ENCODE results near the gene CCM2. TPM values are rescaled to one million over a fixed set of nuclear protein-coding genes. Genes with fewer than 3 reads are reported as not detected.
"Not testable (repeated sequence)": the region's sequence is repeated elsewhere in the genome, so short reads cannot be mapped to it uniquely, and the experiment has no call there.

CCM2 gene
- polyA plus RNA-seq, 1 donor from 2014 or later, result 25.8 TPM

DNA sequence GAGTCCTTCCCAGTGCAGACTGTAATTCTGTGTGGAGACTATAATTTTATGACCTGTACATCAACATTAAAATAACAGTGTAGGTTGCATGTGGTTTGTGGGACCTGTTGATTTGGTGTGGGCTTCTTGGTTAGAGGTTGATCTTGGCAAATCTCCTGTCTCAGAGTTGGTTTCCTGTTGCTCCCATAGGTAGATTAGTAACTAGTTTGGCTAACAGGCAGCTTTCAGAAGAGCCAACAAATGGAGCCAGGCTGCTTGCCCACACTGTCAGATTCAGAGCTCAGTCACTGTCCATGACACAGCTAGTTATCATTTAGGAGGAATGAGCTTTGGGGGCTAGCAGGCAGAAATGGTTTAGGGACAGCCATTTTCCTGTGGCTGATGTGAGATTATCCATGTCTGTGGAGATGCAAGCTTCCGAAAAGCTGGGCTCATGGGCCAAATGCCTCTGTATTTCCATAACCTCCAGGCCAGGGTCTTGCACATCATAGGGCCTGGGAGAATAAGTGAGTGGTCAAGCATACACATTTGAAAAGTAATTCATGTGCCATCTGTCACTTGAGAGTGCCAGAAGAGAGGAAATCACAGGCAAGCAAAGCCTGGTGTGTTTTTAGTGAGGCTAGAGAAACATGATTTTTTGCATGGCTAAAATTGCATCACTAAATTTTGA lies 33.4 kb downstream of the CCM2 start:
- H3K9me2 ChIP-seq (ENCODE audit: insufficient read depth, low read length), result no peaks in the 10 kb centered on the region
- H3F3A ChIP-seq (ENCODE audit: insufficient read depth, low read length, poor library complexity, severe bottlenecking), result no peaks in the 10 kb centered on the region
- TF ChIP-seq, protein P1, sequence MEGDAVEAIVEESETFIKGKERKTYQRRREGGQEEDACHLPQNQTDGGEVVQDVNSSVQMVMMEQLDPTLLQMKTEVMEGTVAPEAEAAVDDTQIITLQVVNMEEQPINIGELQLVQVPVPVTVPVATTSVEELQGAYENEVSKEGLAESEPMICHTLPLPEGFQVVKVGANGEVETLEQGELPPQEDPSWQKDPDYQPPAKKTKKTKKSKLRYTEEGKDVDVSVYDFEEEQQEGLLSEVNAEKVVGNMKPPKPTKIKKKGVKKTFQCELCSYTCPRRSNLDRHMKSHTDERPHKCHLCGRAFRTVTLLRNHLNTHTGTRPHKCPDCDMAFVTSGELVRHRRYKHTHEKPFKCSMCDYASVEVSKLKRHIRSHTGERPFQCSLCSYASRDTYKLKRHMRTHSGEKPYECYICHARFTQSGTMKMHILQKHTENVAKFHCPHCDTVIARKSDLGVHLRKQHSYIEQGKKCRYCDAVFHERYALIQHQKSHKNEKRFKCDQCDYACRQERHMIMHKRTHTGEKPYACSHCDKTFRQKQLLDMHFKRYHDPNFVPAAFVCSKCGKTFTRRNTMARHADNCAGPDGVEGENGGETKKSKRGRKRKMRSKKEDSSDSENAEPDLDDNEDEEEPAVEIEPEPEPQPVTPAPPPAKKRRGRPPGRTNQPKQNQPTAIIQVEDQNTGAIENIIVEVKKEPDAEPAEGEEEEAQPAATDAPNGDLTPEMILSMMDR (IDR thresholded peaks at IDR 0.05; ENCODE audit: poor library complexity, severe bottlenecking), result no peak
- TF ChIP-seq EZH2 (IDR thresholded peaks at IDR 0.05; ENCODE audit: borderline replicate concordance, insufficient read depth, low read length, poor library complexity, severe bottlenecking) (no peak), TAF1 (IDR thresholded peaks at IDR 0.05; ENCODE audit: low read depth) (no peak), EP300 (conservative IDR thresholded peaks at IDR 0.05; ENCODE audit: poor library complexity, severe bottlenecking) (no peak), RAD21 (conservative IDR thresholded peaks at IDR 0.05) (no peak), POLR2AphosphoS5 (IDR thresholded peaks at IDR 0.05) (no peak), SMC3 (conservative IDR thresholded peaks at IDR 0.05; ENCODE audit: poor library complexity) (no peak), MXI1 (conservative IDR thresholded peaks at IDR 0.05; ENCODE audit: poor library complexity, severe bottlenecking) (no peak)
- TF ChIP-seq, protein P2, sequence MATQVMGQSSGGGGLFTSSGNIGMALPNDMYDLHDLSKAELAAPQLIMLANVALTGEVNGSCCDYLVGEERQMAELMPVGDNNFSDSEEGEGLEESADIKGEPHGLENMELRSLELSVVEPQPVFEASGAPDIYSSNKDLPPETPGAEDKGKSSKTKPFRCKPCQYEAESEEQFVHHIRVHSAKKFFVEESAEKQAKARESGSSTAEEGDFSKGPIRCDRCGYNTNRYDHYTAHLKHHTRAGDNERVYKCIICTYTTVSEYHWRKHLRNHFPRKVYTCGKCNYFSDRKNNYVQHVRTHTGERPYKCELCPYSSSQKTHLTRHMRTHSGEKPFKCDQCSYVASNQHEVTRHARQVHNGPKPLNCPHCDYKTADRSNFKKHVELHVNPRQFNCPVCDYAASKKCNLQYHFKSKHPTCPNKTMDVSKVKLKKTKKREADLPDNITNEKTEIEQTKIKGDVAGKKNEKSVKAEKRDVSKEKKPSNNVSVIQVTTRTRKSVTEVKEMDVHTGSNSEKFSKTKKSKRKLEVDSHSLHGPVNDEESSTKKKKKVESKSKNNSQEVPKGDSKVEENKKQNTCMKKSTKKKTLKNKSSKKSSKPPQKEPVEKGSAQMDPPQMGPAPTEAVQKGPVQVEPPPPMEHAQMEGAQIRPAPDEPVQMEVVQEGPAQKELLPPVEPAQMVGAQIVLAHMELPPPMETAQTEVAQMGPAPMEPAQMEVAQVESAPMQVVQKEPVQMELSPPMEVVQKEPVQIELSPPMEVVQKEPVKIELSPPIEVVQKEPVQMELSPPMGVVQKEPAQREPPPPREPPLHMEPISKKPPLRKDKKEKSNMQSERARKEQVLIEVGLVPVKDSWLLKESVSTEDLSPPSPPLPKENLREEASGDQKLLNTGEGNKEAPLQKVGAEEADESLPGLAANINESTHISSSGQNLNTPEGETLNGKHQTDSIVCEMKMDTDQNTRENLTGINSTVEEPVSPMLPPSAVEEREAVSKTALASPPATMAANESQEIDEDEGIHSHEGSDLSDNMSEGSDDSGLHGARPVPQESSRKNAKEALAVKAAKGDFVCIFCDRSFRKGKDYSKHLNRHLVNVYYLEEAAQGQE (IDR thresholded peaks at IDR 0.05; ENCODE audit: borderline replicate concordance), result no peak
- no peaks in the 10 kb centered on the region for H3K27me3 ChIP-seq (ENCODE audit: insufficient read depth, low read depth, low read length)
- no peak overlapping the region for H3K4me3 ChIP-seq (ENCODE audit: low read length)
- H3K27ac ChIP-seq (ENCODE audit: low read length), result no peak overlapping the region
- H4K20me1 ChIP-seq (ENCODE audit: insufficient read depth), result no peaks in the 10 kb centered on the region
- H3K4me2 ChIP-seq (ENCODE audit: low read length), result no peak overlapping the region
- H3K79me2 ChIP-seq (replicated peaks; ENCODE audit: insufficient read depth, low read length), result no peaks in the 10 kb centered on the region
- H3K9me3 ChIP-seq (ENCODE audit: low read length), result no peaks in the 10 kb centered on the region
- H3K9ac ChIP-seq (ENCODE audit: low read length), result no peak overlapping the region
- no peak overlapping the region for H2AFZ ChIP-seq (ENCODE audit: low read depth, low read length)
- no peaks in the 10 kb centered on the region for H3K36me3 ChIP-seq (ENCODE audit: insufficient read depth, low read length)

DNA sequence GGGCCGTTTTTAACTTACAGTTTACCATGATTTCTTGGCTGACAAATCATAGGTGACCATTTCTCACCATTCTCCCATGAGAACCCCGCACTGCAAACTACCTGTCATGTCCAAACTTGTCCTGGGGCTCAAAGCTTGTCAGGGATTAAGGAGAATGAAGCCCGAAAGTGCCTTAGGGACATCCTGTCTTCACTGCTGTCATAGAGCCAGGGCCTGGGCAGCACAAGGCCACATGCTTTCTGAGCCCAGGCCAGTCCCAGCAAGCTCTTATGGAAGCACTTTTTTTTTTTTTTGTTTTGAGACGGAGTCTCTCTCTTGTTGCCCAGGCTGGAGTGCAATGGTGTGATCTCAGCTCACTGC lies 33.9 kb downstream of the CCM2 start:
- no peaks in the 10 kb centered on the region for H3K36me3 ChIP-seq (ENCODE audit: insufficient read depth, low read length)
- H3K4me2 ChIP-seq (ENCODE audit: low read length), result no peak overlapping the region
- no peaks in the 10 kb centered on the region for H3K9me3 ChIP-seq (ENCODE audit: low read length)
- no peak overlapping the region for H3K9ac ChIP-seq (ENCODE audit: low read length)
- H3K27ac ChIP-seq (ENCODE audit: low read length), result no peak overlapping the region
- TF ChIP-seq TAF1 (IDR thresholded peaks at IDR 0.05; ENCODE audit: low read depth) (no peak), RAD21 (conservative IDR thresholded peaks at IDR 0.05) (no peak), POLR2AphosphoS5 (IDR thresholded peaks at IDR 0.05) (no peak), MXI1 (conservative IDR thresholded peaks at IDR 0.05; ENCODE audit: poor library complexity, severe bottlenecking) (no peak), SMC3 (conservative IDR thresholded peaks at IDR 0.05; ENCODE audit: poor library complexity) (no peak), EZH2 (IDR thresholded peaks at IDR 0.05; ENCODE audit: borderline replicate concordance, insufficient read depth, low read length, poor library complexity, severe bottlenecking) (no peak), EP300 (conservative IDR thresholded peaks at IDR 0.05; ENCODE audit: poor library complexity, severe bottlenecking) (no peak)
- TF ChIP-seq, protein P2 (IDR thresholded peaks at IDR 0.05; ENCODE audit: borderline replicate concordance), result no peak
- TF ChIP-seq, protein P1 (IDR thresholded peaks at IDR 0.05; ENCODE audit: poor library complexity, severe bottlenecking), result no peak
- H3K4me3 ChIP-seq (ENCODE audit: low read length), result no peak overlapping the region
- H3K27me3 ChIP-seq (ENCODE audit: insufficient read depth, low read depth, low read length), result no peaks in the 10 kb centered on the region
- H3K79me2 ChIP-seq (replicated peaks; ENCODE audit: insufficient read depth, low read length), result no peaks in the 10 kb centered on the region
- no peak overlapping the region for H2AFZ ChIP-seq (ENCODE audit: low read depth, low read length)
- H3F3A ChIP-seq (ENCODE audit: insufficient read depth, low read length, poor library complexity, severe bottlenecking), result no peaks in the 10 kb centered on the region
- no peaks in the 10 kb centered on the region for H3K9me2 ChIP-seq (ENCODE audit: insufficient read depth, low read length)
- no peaks in the 10 kb centered on the region for H4K20me1 ChIP-seq (ENCODE audit: insufficient read depth)

DNA sequence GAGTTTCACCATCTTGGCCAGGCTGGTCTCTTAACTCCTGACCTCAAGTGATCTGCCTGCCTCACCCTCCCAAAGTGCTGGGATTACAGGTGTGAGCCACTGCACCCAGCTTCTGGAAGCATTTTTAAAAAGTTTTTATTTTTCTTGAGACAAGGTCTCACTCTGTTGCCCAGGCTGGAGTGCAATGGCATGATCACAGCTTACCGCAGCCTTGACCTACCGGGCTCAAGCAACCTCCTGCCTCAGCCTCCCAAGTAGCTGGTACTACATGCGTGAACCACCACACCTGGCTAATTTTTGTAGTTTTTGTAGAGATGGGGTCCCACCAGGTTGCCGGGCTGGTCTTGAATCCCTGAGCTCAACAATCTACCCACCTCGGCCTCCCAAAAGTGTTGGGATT lies 34.7 kb downstream of the CCM2 start:
- H3K4me2 ChIP-seq (ENCODE audit: low read length); H3K79me2 ChIP-seq (replicated peaks; ENCODE audit: insufficient read depth, low read length); H3K9me3 ChIP-seq (ENCODE audit: low read length); H4K20me1 ChIP-seq (ENCODE audit: insufficient read depth); H3K36me3 ChIP-seq (ENCODE audit: insufficient read depth, low read length); H3K27ac ChIP-seq (ENCODE audit: low read length); H2AFZ ChIP-seq (ENCODE audit: low read depth, low read length); H3K4me3 ChIP-seq (ENCODE audit: low read length); H3K9ac ChIP-seq (ENCODE audit: low read length); H3K27me3 ChIP-seq (ENCODE audit: insufficient read depth, low read depth, low read length); H3K9me2 ChIP-seq (ENCODE audit: insufficient read depth, low read length); H3F3A ChIP-seq (ENCODE audit: insufficient read depth, low read length, poor library complexity, severe bottlenecking): not testable (repeated sequence)
